Neural crest cell (in vitro differentiated cells): Measurements from ENCODE around the gene IFIH1. TPM values are rescaled to one million over a fixed set of nuclear protein-coding genes. Genes with fewer than 3 reads are reported as not detected.

ENCODE experiments used
- DNase-seq: peaks from one replicate; pipeline ENCODE4 v3.0.0; 2021; ENCODE audit warnings: low read depth, mixed read lengths, low spot score
- H3K27ac Mint-ChIP-seq: one replicate; pipeline ENCODE4 v1.8.0; 2021; ENCODE audit warnings: mild to moderate bottlenecking, mixed read lengths; ENCODE audit not compliant: unreplicated experiment
- H3K27me3 Mint-ChIP-seq: 2 replicates; pipeline ENCODE4 v1.8.0; 2021; ENCODE audit warnings: low read depth, mild to moderate bottlenecking, mixed read lengths
- H3K36me3 Mint-ChIP-seq: 2 replicates; pipeline ENCODE4 v1.8.0; 2021; ENCODE audit warnings: low read depth, mild to moderate bottlenecking, mixed read lengths
- H3K4me1 Mint-ChIP-seq: 2 replicates; pipeline ENCODE4 v1.8.0; 2021; ENCODE audit warnings: mixed read lengths
- H3K4me3 Mint-ChIP-seq: one replicate; pipeline ENCODE4 v1.8.0; 2021; ENCODE audit warnings: mild to moderate bottlenecking, mixed read lengths
- H3K9me3 Mint-ChIP-seq: 2 replicates; pipeline ENCODE4 v1.8.0; 2021; ENCODE audit warnings: mixed read lengths
- CTCF ChIP-seq: fragments of 200-600 bp; sonication (generic); conservative IDR thresholded peaks from 2 replicates; pipeline ENCODE4 v1.5.0; 2021; ENCODE audit warnings: antibody characterized with exemption, mild to moderate bottlenecking
- total RNA-seq: library from RNA; stranded (reverse); gene quantifications from 2 replicates; pipeline ENCODE4 v1.2.1, GENCODE V29; 2021

IFIH1 gene
- total RNA-seq, 1 donor from 2014 or later = 0.23 TPM

- no peak overlapping the region for H3K27ac Mint-ChIP-seq
Measured at GRCh38 chr2:162317861-162318327, 590 bp downstream of the IFIH1 start.

GRCh38 chr2:162317058-162317742, 1.3 kb downstream of the IFIH1 start:
- H3K4me1 Mint-ChIP-seq = peaks cover 6% of the 10 kb centered on the region
- H3K27ac Mint-ChIP-seq = no peak overlapping the region
- peaks cover 3% of the 10 kb centered on the region for H3K9me3 Mint-ChIP-seq
- H3K36me3 Mint-ChIP-seq = no peaks in the 10 kb centered on the region
- TF ChIP-seq CTCF = no peak
- no peak for DNase-seq
- peaks cover 47% of the 10 kb centered on the region for H3K27me3 Mint-ChIP-seq
- peak overlapping the region; percentile 57 for H3K4me3 Mint-ChIP-seq

More at GRCh38 chr2:162317861-162318327, 590 bp downstream of the IFIH1 start:
- Mint-ChIP-seq H3K27me3 (peaks cover 42% of the 10 kb centered on the region), H3K9me3 (peaks cover 3% of the 10 kb centered on the region), H3K4me1 (peaks cover 6% of the 10 kb centered on the region), H3K4me3 (peak overlapping the region; percentile 86), H3K36me3 (no peaks in the 10 kb centered on the region)
- TF ChIP-seq CTCF = no peak
- DNase-seq = no peak

- Mint-ChIP-seq H3K4me3 (peak overlapping the region; percentile 47), H3K27ac (no peak overlapping the region), H3K9me3 (peaks cover 3% of the 10 kb centered on the region), H3K4me1 (peaks cover 6% of the 10 kb centered on the region), H3K36me3 (no peaks in the 10 kb centered on the region), H3K27me3 (peaks cover 53% of the 10 kb centered on the region)
- DNase-seq = no peak
- no peak for TF ChIP-seq CTCF
Measured at GRCh38 chr2:162316590-162316989, 1.9 kb downstream of the IFIH1 start.

- no peak for DNase-seq
- Mint-ChIP-seq H3K27ac (no peak overlapping the region), H3K27me3 (peaks cover 55% of the 10 kb centered on the region), H3K4me3 (no peak overlapping the region), H3K9me3 (peaks cover 3% of the 10 kb centered on the region), H3K4me1 (peaks cover 6% of the 10 kb centered on the region), H3K36me3 (no peaks in the 10 kb centered on the region)
- no peak for TF ChIP-seq CTCF
Measured at GRCh38 chr2:162315938-162316337, 2.5 kb downstream of the IFIH1 start.

GRCh38 chr2:162312853-162313252, 5.6 kb downstream of the IFIH1 start:
- DNase-seq = no peak
- TF ChIP-seq CTCF = no peak
- Mint-ChIP-seq H3K36me3 (no peaks in the 10 kb centered on the region), H3K27ac (no peak overlapping the region), H3K4me3 (no peak overlapping the region), H3K9me3 (peaks cover 3% of the 10 kb centered on the region), H3K27me3 (peaks cover 39% of the 10 kb centered on the region), H3K4me1 (no peaks in the 10 kb centered on the region)
